HG02938 (cell line): Measurements from ENCODE around the gene OR5AK2.
"Not testable (repeated sequence)": the region's sequence is repeated elsewhere in the genome, so short reads cannot be mapped to it uniquely, and the experiment has no call there.

ENCODE experiments used
- ATAC-seq: cut with Tn5 transposase; IDR thresholded peaks from one replicate; pipeline ENCODE4 v1.9.1; 2021; ENCODE audit warnings: mild to moderate bottlenecking, moderate library complexity; ENCODE audit not compliant: unreplicated experiment

OR5AK2 gene, protein sequence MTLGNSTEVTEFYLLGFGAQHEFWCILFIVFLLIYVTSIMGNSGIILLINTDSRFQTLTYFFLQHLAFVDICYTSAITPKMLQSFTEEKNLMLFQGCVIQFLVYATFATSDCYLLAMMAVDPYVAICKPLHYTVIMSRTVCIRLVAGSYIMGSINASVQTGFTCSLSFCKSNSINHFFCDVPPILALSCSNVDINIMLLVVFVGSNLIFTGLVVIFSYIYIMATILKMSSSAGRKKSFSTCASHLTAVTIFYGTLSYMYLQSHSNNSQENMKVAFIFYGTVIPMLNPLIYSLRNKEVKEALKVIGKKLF

DNA sequence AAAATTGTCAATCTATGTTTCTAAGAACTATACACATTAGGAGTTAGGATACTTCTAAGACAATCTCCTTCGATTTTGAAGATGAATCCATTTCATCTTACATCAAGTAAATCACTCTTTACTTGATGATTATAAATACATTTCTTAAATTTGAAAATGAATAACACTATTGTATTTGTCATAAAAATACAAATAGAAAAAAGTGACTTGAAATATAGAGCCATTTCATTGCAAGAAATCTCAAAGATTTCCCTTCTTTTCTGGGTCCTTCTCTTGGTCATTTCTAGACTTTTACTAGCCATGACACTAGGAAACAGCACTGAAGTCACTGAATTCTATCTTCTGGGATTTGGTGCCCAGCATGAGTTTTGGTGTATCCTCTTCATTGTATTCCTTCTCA, at the start of gene OR5AK2:
OR5AK2 (plus strand) TSS at position 301 of the 400 bp plus-strand sequence; CDS start at position 301, 0 bp downstream.
- no peak for ATAC-seq

DNA sequence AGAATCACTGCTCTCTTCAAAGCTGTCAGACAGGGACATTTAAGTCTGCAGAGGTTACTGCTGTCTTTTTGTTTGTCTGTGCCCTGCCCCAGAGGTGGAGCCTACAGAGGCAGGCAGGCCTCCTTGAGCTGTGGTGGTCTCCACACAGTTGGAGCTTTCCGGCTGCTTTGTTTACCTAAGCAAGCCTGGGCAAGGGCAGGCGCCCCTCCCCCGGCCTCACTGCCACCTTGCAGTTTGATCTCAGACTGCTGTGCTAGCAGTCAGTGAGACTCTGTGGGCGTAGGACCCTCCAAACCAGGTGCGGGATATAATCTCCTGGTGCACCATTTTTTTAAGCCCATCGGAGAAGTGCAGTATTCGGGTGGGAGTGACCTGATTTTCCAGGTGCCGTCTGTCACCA, 43.2 kb upstream of the OR5AK2 start:
- not testable (repeated sequence) for ATAC-seq

DNA sequence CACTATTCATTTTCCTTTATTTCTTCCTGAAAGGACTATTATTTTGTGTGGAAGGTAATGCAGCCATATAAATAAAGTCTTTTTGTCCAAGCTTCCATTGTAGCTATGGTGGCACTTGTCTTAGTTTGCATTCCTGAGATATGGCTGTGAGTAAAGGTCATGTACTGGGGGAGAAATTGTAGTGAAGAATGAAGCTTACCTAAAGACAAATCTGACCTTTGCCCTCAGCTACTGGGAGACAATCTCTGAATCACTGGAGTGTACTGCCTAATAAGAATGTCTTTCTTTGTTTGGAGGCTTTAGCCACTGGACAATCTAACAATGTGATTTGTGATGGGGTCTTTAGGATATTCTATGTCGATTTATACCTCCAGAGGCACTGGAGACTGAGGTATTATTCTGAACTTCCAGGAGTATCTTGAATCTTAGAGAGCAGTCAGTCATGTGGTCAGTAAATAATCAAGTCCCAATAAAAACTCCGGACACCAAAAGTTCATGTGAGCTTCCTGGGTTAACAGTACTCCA, 39.7 kb upstream of the OR5AK2 start:
- no peak for ATAC-seq

DNA sequence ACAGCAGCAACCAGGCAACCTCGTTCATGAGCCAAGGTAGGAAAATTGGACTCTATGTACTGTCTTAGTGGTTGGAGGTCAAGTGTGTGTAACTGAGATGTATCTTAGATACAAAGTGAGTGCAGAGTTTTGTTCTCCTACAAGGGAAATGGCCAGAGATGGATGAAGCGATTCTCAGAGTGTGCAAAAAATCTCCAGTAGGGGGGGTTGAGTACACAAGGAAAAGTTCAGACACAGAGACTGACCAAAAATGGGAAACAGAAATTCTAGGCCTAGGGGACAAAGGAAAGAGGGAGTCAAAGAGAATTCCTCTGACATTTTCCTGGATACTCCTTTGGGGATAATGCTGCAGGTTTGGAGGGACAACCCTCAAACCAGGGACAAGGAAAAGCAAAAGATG, 38.2 kb upstream of the OR5AK2 start:
- ATAC-seq: no peak

DNA sequence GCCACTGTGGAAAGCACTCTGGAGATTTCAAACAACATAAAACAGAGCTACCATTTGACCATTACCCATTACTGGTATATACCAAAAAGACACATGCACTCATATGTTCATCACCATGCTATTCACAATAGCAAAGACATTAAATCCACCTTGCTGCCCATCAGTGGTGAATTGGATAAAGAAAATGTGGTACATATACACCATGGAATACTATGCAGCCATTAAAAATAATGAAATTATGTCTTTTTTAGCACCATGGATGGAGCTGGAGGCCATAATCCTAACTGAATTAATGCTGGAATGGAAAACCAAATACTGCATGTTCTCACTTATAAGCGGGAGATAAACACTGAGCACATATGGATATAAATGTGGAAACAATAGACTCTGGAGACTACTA, 34.8 kb upstream of the OR5AK2 start:
- ATAC-seq: not testable (repeated sequence)

DNA sequence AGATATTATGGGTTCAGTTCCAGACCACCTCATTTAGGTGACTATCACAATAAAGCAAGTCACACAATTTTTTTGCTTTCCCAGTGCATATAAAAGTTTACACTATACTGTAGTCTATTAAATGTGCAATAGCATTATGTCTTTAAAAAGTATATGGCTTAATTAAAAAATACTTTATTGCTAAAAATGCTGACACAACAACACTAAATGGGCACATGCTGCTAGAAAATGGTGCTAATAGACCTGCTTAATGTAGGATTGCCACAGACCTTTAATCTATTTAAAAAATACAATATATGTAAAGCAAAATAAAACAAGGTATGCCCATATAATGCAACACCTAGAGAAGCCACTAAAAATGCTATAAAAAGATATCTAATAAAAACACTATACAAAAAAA, 27.1 kb upstream of the OR5AK2 start:
- ATAC-seq: no peak

DNA sequence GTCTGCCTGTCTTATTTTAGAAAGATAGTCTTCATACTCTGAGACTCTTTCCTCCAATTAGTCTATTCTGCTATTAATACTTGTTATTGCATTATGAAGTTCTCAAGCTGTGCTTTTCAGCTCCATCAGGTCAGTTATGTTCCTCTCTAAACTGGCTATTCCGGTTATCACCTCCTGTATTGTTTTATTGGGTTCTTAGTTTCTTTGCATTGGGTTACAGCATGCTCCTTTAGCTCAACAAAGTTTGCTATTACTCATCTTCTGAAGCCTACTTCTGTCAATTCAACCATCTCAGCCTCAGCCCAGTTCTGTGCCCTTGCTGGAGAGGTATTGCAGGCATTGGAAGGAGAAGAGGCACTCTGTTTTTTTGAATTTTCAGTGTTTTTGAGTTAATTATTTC, 21.0 kb upstream of the OR5AK2 start:
- ATAC-seq: no peak

DNA sequence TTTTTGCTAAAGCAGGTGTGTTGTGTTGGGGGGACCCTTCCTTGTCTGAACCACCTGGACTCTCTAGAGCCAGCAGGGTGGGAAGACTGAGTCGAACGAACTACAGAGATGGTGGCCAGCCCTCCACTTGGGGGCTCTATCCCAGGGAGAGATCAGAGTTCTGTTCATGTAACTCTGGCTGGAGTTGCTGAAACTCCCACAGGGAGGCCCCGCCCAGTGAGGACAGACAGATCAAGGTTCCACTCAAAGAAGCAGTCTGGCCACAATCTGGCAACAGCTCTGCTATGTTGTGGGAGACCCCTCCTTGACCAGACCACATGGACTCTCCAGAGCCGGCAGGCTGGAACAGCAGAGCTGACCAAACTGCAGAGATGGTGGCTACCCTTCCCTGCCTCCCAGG, 20.2 kb upstream of the OR5AK2 start:
- ATAC-seq: no peak

DNA sequence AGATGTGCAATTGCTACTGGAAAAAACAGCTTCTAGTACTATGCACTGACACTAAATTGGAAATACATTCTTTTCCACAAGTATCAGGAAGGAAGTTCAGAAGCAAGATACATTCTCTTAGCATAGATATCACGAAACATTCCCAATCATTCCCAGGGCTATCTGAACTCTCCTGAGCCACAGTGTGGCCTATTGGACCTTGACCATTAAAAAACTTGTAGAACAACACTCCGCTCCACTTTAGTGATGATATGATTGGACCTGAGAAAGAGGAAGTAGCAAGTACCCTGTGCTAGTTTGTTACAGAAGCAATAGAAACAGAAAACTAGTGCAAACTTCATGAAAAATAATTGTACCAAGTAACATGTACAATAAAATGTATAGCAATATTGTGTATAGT, 11.4 kb upstream of the OR5AK2 start:
- ATAC-seq: no peak

DNA sequence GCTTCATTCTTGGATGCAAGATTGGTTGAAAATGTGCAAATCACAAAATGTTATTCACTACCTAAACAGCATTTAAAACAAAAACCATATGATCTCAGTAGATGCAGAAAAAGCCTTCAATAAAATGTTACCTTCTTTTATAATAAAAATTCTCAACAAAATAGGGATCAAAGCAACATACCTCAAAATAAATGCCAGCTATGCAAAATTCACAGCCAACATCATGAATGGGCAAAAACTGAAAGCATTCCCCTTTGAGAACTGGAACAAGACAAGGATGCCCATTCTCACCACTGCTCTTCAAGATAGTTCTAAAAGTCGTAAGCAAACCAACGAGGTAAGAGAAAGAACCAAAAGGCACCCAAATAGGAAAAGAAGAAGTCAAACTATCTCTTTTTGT, 2.0 kb downstream of the OR5AK2 start:
- no peak for ATAC-seq

DNA sequence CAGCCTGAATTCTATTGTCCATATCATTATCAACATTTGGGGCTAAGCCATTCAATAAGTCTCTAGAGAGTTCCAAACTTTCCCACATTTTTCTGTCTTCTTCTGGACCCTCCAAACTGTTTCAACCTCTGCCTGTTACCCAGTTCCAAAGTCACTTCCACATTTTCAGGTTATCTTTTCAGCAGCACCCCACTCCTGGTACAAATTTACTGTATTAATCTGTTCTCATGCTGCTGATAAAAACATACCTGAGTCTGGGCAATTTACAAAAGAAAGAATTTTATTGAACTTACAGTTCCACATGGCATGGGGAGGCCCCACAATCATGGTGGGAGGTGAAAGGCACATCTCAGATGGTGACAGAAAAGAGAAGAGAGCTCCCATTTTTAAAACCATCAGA, 5.8 kb downstream of the OR5AK2 start:
- no peak for ATAC-seq

DNA sequence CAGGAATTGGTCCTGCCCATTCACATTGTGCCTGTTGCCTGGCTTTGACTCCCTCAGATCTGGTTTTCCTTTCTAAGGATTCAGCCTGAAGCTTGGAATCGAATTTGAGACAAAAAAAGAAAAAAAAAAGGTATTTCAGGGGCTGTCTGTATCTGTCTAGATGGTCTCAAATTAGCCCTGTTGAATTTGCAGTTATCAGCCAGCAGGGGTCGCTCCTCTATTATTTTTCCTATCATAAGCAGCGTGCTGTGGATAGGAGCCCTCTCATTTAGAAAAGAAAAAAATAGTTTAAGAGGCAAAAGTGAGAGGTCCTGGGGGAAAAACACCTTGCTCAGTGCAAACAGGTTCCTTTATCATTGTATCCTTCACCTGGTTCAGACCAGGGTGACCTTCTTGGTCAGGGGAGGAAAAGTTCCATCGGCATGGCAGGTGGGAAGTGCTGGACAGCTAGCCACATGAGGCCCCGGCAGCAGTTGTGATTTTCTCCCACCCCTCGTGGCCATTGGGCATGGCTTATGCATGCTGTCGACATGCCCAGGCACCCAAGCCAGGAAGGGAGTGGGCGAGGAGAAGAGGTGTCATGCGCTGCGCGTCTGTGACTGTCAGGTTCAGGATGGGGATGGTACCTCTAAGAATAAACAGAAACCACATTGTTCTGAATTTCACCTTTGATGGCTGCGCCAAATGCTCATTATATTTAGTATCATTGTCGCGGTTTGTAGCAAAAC, 13.1 kb downstream of the OR5AK2 start:
- ATAC-seq: no peak

DNA sequence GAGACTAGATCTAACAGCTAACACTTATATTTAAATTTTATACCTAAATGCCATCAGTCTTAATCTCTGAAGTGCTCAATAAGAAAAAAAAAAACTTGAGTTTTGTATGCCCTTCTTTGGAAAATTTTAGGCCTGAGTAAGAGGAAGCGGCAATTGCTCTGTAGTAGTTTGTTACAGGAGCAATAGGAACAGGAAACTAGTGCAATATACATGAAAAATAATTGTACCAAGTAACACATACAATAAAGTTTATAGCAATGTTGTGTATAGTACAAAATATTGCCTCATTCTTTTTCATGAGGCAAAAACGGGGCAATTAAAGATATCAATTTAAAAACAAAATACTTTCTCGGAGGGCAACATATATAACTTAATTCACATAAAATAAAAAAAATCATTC, 19.7 kb downstream of the OR5AK2 start:
- ATAC-seq: no peak

DNA sequence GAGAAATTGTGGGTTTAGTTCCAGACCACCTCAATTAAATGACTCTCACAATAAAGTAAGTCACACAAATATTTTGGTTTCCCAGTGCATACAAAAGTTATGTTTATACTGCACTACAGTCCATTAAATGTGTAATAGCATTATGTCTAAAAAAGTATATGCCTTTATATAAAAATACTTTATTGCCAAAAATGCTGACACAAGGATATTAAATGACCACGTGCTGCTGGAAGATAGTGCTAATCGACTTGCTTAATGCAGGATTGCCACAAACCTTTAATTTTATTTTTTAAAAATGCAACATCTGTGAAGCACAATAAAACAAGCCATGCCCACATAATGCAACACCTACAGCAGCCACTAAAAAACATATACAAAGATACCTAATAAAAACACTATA, 27.0 kb downstream of the OR5AK2 start:
- ATAC-seq: no peak

DNA sequence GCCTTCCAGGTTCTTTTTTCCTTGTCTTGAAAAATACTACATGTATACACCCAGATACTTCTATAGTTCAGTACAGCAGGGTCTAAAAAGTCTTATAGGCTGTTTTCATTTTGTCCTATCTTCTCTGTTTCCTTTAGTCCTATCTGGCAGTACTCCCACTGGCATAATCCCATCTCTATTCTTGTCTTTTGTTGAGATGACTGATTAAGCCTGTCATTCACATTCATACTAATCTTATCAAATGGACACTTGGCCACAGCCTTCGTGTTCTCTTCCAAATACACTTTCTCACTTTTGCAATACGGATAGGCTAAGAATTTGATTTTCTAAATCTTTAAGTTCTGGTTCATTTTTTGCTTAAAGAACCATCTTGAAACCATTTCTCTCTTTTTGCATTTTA, 42.8 kb downstream of the OR5AK2 start:
- ATAC-seq: no peak
